ENCODE results near the gene CAMKK1.

The CAMKK1 gene

DNA sequence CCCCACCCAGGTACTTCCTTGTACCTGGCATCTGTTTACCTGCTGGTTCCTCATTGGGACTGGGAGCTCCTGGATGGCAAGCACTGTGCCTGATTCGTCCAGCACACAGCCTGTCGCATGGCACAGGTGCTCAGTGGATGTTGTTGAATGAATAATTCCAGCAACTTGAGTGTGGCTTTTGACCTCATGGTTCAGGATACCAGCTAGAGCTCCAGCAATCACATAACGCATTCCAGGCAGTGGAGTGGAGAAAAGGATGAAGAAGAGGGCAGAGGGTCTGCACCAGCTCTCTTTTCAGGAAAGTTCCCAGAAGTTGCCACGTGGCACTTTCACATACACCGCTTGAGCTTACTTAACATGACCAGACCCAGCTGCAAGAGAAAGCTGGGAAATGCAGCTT is 1.3 kb upstream of the CAMKK1 start:
- no peak for ATAC-seq
- Mint-ChIP-seq H3K4me3 (peak overlapping the region; percentile 70), H3K27me3 (no peaks in the 10 kb centered on the region), H3K9me3 (no peaks in the 10 kb centered on the region), H3K4me1 (peaks cover 40% of the 10 kb centered on the region), H3K36me3 (no peaks in the 10 kb centered on the region), H3K27ac (peak overlapping the region; percentile 84)

DNA sequence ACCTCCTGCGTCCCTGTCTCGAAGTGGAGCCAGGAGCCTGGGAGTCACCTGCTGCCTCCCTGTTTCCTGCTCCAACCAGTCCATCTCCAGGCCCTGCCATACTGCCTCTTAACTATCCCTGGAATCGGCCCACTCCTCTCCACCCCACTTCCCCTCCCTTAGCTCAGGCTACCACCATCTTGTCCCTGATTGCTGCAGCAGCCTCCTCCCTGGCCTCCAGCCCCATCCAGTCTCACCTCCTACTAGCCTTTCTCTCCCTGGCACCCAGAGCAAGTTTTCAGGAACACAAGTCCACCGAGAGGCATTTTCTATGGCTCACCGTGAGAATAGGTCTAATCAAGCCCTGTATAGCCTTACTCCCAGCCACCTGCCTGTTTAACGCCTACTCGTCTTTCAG is 865 bp upstream of the CAMKK1 start:
- Mint-ChIP-seq H3K36me3 (no peaks in the 10 kb centered on the region), H3K4me1 (peaks cover 40% of the 10 kb centered on the region), H3K27ac (peak overlapping the region; percentile 84), H3K27me3 (no peaks in the 10 kb centered on the region), H3K9me3 (no peaks in the 10 kb centered on the region), H3K4me3 (peak overlapping the region; percentile 70)
- ATAC-seq: no peak

DNA sequence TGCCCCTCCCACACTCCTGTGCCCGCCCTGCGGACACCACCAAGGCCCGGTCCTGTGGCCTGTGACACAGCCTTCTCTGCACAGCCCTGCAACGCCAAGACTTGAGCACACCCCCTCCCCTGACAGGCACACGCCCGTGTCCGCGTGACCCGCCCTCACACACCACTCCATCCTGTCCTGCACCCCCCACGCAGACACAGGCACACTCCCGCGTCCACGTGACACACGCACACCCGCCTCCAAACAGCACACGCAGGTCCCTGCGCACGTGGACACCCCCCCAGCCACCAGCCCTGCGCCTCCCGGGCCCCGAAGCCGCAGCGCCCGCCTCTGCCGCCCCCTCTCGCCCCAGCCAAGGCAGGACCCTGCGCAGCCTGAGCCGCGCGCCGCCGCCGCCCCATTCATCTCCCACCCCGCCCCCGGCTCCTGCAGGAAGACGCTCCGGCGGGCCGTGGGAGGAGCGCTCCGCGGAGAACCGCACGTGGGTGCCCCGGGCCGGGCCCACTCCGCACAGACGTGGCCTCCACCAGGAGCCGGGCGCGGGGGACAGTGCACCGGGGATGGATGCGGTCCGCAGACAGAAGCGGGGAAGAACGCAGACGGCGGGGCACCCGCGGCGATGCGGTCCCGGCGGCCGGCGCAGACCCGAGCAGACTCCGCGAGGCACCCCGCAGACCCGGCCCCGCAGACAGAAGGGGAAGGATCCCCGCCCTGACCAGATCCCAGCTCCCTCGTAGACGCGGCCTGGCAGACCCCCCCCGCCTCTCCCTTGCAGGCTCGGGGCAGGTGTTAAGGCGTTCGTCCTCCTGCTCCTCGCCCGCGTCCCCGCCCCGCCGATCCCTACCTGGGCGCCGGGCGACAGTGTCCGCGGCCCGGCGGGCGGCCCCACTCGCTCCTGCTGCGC is 506 bp downstream of the CAMKK1 start:
- Mint-ChIP-seq H3K27ac (peak overlapping the region; percentile 2), H3K27me3 (no peaks in the 10 kb centered on the region), H3K9me3 (no peaks in the 10 kb centered on the region), H3K36me3 (no peaks in the 10 kb centered on the region), H3K4me3 (peak overlapping the region; percentile 59), H3K4me1 (peaks cover 52% of the 10 kb centered on the region)
- ATAC-seq: peak; percentile 40

DNA sequence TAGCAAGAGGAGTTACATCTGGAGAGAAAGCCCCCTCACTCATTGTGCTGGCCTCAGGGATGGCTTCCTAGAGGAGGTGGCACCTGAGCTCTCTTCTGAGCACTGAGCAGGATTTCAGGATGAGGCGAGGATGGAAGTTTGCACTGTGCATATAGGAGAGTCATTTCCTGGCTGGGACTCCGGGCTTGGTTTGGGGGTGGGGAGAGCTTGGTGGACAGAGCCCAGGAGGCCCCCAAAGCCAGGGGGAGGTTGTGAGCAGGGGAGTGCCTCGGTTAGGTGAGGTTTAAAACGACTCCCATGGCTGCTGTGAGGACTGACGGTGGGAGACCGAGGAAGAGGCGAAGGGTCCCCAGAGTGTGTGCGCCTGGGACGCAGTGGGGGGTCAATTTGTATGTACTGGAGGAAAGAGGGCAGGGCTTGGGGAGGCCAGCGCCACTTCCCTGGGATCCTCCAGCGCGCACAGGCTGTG is 1.2 kb downstream of the CAMKK1 start:
- H3K9me3 Mint-ChIP-seq: no peaks in the 10 kb centered on the region
- H3K27ac Mint-ChIP-seq: peak overlapping the region; percentile 2
- H3K4me3 Mint-ChIP-seq: peak overlapping the region; percentile 59
- no peaks in the 10 kb centered on the region for H3K27me3 Mint-ChIP-seq
- no peak for ATAC-seq
- no peaks in the 10 kb centered on the region for H3K36me3 Mint-ChIP-seq
- H3K4me1 Mint-ChIP-seq: peaks cover 59% of the 10 kb centered on the region

DNA sequence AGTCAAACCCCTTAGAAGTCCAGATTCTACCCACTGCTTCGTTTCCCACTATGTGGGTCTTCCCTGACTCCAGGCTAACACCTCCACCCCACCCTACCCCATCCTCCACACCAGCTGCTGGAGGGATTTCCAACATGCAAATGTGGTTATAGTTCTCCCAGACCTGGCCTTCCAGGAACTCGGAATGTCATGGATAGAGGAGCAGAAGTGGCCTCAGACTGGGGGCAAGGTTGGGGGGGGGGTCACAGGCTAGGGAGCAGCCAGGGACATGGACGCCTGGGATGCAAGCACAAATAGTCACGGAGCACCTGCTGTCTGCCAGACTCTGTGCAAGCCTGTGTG is 2.0 kb downstream of the CAMKK1 start:
- Mint-ChIP-seq H3K9me3 (no peaks in the 10 kb centered on the region), H3K27me3 (no peaks in the 10 kb centered on the region), H3K27ac (peak overlapping the region; percentile 31), H3K4me1 (peaks cover 66% of the 10 kb centered on the region), H3K36me3 (no peaks in the 10 kb centered on the region), H3K4me3 (no peak overlapping the region)
- ATAC-seq: no peak

DNA sequence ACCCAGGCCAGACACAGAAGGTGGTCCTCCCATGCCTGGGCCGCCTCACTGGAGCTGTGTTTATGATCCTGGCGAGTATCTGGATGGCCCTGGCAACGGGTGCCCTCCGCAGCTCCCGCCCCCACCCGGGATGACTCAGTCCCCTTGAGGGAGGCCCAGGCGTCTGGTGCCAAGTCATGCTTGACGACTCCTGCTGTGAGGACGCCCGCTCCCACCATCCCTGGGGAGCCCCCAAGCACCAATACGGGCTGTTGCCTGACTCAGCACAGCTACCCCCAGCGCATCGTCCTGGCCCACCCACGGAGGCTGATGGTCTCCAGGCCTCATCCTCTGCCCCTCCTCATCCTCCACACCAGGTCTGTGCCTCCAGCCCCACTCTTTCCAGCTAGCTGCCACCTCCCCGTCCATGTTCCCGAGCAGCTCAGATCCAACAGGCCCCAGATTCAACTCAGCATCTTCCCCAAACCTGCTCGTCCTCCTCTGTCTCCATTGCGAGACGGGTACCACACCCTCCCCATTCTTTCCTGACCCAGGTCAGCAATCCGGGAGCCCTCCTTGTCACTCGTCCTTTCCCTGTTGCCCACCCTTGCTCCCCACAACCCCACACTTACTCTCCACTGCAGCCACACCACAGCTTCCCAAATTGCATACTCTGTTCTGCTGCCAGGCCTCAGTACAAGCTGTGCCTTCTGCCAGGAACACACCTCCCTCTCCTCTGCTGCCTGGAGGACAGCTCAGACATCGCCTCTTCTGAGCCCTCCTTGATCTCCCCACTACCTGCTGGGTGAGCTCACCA is 2.6 kb downstream of the CAMKK1 start:
- peaks cover 65% of the 10 kb centered on the region for H3K4me1 Mint-ChIP-seq
- H3K36me3 Mint-ChIP-seq: peaks cover 1% of the 10 kb centered on the region
- peak overlapping the region; percentile 16 for H3K4me3 Mint-ChIP-seq
- H3K27ac Mint-ChIP-seq: peak overlapping the region; percentile 31
- ATAC-seq: no peak
- no peaks in the 10 kb centered on the region for H3K9me3 Mint-ChIP-seq
- H3K27me3 Mint-ChIP-seq: no peaks in the 10 kb centered on the region

DNA sequence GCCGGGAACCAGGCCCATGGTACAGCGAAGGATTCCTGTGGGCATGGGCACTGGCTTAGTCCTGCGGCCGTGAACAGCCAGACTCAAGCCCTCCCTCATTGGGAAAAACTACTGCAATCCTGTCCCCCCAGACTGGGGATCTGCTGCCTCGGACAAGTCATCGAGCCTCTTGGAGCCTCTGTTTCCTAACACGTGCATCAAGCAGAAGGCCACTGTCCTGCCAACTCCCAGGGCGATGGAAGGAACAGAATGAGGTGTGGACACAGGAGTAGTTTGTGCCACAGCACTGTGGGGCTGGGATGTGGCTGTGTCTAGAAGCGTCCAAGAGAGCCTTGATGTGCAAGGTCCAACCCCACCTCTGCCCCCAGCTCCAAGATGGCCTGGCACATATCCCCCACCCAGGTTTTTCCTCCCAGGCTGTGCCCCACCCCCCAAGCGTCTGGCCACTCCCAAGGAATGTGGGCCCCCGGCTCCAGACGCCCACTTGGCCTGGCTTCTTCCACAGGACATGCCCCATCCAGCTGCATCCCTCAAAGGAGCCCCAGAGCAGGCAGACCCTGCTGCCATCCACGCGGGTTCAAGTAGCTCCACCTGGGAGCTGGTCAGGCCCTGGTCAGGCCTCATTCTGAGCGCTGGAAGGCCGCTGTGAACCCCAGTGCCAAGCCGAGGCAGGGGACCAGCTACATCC is 3.4 kb downstream of the CAMKK1 start:
- Mint-ChIP-seq H3K9me3 (no peaks in the 10 kb centered on the region), H3K36me3 (peaks cover 9% of the 10 kb centered on the region), H3K4me3 (no peak overlapping the region), H3K27me3 (no peaks in the 10 kb centered on the region), H3K4me1 (peaks cover 60% of the 10 kb centered on the region), H3K27ac (no peak overlapping the region)
- no peak for ATAC-seq

DNA sequence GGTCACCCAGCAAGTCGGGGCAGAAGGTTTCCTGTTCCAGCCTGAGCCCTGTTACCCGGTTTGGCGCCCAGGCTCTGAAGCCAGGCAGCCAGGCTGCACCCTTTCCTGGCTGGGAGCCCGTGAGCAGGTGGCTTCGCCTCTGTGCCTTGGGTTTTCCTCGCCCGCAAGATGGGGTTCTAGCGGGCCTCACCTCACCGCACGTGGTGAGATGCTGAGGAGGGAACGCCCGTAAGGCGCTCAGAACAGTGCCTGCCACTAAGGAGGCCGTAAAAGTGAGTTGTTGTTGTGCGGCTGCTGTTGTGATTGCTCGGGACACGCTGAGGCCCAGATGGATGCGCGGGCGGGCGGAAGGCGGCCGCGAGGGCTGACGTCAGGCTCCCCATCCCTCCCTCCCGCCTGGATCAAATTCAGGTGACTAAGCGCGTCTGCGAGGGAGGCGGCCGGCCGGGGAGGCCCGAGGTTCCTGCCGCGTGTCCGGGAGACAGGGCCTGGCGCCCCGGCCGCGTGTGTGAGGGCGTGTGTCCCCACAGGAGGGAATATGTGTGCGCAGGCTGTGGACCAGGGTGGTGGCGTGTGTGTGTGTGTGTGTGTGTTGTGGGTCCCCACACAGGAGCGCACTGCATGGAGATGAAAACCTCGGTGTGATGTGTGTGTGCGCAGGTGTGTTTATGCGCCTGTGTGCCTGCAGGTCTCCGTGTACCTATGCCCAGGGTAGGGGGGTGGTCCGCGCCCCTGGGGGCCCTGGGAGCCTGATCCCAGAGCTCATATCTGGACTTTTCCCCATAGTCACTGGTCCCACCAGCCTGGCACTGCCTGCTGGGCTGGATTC is 4.3 kb downstream of the CAMKK1 start:
- H3K4me3 Mint-ChIP-seq: no peak overlapping the region
- peaks cover 9% of the 10 kb centered on the region for H3K36me3 Mint-ChIP-seq
- H3K27me3 Mint-ChIP-seq: no peaks in the 10 kb centered on the region
- no peak overlapping the region for H3K27ac Mint-ChIP-seq
- ATAC-seq: no peak
- H3K4me1 Mint-ChIP-seq: peaks cover 53% of the 10 kb centered on the region
- no peaks in the 10 kb centered on the region for H3K9me3 Mint-ChIP-seq

DNA sequence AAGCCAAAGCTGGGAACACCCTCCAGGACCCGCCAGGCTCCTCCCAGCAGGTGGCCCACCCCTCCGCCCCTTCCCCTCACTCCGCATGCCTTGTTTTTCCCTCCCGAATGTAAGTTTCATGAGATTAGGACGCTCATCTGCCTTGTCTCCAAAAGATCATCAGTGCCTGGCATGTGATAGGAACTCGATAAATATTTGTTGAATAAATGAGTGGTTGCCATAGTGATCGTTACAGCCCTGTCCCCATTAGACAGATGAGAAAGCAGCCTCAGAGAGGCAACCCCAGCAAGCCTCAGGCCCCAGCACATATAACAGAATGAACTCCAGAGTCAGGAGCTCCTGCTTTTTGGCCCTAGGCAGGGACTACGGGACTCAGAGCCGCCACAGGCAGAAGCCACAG is 5.0 kb downstream of the CAMKK1 start:
- Mint-ChIP-seq H3K4me1 (peaks cover 56% of the 10 kb centered on the region), H3K27me3 (no peaks in the 10 kb centered on the region), H3K27ac (peak overlapping the region; percentile 79), H3K36me3 (peaks cover 15% of the 10 kb centered on the region), H3K4me3 (no peak overlapping the region), H3K9me3 (no peaks in the 10 kb centered on the region)
- no peak for ATAC-seq

DNA sequence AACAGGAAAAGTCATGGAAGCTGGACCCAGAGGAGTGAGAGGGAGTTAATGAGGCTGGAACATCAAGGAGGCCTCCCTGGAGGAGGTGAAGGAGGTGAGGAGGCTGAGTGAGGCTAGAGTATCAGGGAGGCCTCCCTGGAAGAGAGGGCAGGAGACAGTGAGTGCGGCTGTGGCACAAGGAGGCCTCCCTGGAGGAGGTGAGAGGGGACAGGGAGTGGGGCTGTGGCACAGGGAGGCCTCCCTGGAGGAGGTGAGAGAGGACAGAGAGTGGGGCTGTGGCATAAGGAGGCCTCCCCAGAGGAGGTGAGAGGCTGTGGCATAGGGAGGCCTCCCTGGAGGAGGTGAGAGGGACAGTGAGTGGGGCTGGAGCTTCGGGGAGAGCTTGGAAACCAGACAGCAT is 5.5 kb downstream of the CAMKK1 start:
- peaks cover 15% of the 10 kb centered on the region for H3K36me3 Mint-ChIP-seq
- no peak for ATAC-seq
- no peaks in the 10 kb centered on the region for H3K9me3 Mint-ChIP-seq
- H3K27me3 Mint-ChIP-seq: no peaks in the 10 kb centered on the region
- H3K4me3 Mint-ChIP-seq: no peak overlapping the region
- H3K4me1 Mint-ChIP-seq: peaks cover 58% of the 10 kb centered on the region
- peak overlapping the region; percentile 79 for H3K27ac Mint-ChIP-seq

DNA sequence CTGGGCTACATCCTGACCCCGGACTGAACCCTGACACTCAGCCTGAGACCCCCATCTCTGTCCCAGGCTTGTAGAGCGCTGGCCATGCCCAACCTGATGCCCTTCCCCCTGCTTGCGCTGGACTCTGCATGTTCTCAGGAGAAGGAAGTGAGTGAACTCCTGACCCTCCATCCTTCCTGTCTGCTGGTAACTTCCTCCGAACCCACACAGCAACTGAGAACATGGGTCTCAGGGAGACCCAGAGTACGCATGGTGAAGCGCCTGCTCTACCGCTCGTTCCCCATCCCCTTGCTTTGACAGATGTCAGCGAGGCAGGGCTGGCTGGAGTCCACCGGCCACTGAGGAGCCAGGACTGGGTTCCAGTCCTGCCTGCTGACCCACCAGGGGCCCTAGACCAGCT is 6.1 kb downstream of the CAMKK1 start:
- ATAC-seq: peak; percentile 28
- no peaks in the 10 kb centered on the region for H3K9me3 Mint-ChIP-seq
- peaks cover 55% of the 10 kb centered on the region for H3K4me1 Mint-ChIP-seq

DNA sequence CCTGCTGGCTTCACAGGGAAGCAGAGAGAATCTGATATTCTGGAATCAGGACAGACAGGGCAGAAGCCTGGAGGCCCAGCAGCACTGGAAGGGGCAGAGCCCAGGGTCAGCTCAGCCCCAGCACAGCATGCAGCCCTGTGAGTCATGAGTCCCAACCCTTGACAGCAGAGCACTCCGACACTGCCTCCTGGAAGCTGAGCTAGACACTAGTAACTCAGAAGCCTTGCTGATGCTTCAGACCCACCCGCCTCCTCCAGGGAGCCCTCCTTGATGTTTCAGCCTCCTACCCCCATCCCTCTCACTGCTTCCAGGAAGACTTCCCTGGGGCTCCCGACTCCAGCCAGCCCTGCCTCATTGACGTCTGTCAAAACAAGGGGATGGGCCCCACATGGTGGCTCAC is 6.9 kb downstream of the CAMKK1 start:
- H3K4me1 Mint-ChIP-seq: peaks cover 46% of the 10 kb centered on the region
- no peak overlapping the region for H3K4me3 Mint-ChIP-seq

More for the DNA sequence above, 6.1 kb downstream of the CAMKK1 start:
- Mint-ChIP-seq H3K27ac (peak overlapping the region; percentile 79), H3K4me3 (peak overlapping the region; percentile 13), H3K27me3 (no peaks in the 10 kb centered on the region), H3K36me3 (peaks cover 15% of the 10 kb centered on the region)

DNA sequence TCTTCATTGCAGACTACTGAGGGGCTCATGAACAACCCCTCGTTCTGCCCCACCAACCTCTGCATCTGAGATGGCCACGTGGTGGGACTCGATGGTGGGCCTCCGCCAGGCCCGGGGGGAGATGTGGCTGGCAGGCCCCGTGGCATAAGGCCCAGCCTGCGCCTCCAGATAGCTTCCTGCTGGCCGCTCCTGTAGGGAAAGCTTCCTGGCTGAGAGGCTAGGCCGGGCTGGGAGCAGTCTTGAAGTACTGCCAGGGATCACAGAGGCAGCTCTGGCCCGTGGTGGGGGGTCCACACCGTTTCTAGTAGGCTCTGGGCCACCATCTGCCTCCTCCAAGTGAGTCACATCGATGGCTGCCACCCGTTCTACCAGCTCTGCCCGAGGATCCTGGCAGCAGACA is 7.6 kb downstream of the CAMKK1 start:
- no peak for ATAC-seq
- no peaks in the 10 kb centered on the region for H3K27me3 Mint-ChIP-seq
- H3K36me3 Mint-ChIP-seq: peaks cover 15% of the 10 kb centered on the region
- H3K4me3 Mint-ChIP-seq: no peak overlapping the region
- H3K9me3 Mint-ChIP-seq: no peaks in the 10 kb centered on the region
- no peak overlapping the region for H3K27ac Mint-ChIP-seq
- H3K4me1 Mint-ChIP-seq: peaks cover 39% of the 10 kb centered on the region

More for the DNA sequence above, 6.9 kb downstream of the CAMKK1 start:
- peak overlapping the region; percentile 79 for H3K27ac Mint-ChIP-seq
- no peaks in the 10 kb centered on the region for H3K27me3 Mint-ChIP-seq
- ATAC-seq: no peak
- H3K9me3 Mint-ChIP-seq: no peaks in the 10 kb centered on the region
- peaks cover 15% of the 10 kb centered on the region for H3K36me3 Mint-ChIP-seq

DNA sequence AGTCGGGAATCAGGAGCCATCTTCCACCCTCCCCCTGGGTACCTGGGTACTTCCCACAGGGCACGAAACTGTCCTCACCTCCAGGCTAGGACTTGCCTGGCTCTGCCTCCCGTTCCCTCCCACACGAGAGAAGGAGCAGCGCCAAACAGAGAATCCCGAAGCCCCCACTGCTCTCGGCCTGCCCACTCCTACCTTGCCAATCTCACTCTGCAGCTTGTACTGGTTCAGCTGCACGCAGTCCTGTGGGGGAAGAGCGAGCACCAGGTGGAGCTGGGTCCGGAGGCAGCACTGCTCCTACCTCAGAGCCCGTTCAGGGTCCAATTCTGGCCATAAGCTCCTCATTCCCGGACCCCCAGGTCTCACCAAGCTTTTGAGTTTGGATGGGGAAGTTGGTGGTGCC is 8.7 kb downstream of the CAMKK1 start:
- peaks cover 26% of the 10 kb centered on the region for H3K36me3 Mint-ChIP-seq
- H3K4me1 Mint-ChIP-seq: peaks cover 36% of the 10 kb centered on the region
- H3K9me3 Mint-ChIP-seq: no peaks in the 10 kb centered on the region
- no peak overlapping the region for H3K27ac Mint-ChIP-seq
- no peak for ATAC-seq
- H3K27me3 Mint-ChIP-seq: no peaks in the 10 kb centered on the region
- H3K4me3 Mint-ChIP-seq: no peak overlapping the region

Measured in stimulated activated memory B cell treated with anti-CD40 and anti-IgM and Interleukin-4, amounts not matched to agents 10 μg/mL and 1 μg/mL and 100 μg/mL, for 72 hours (primary cell).